ENCODE measurements around the gene ARHGEF11. TPM values are rescaled to one million over a fixed set of nuclear protein-coding genes. Genes with fewer than 3 reads are reported as not detected.

Gene ARHGEF11
- total and polyA plus RNA-seq, 4 donors: 14.2 to 44.1 (median 31.9) TPM

GRCh38 chr1:157085421-157085820, 39.9 kb upstream of the ARHGEF11 start:
- Histone ChIP-seq H3K9me3 (ENCODE audit: control insufficient read depth in 4 of 4, insufficient read depth in 3 of 4, low read length in 3 of 4) (no peaks in the 10 kb centered on the region), H3K27ac (ENCODE audit: low read depth in 1 of 2, low read length in 1 of 2) (no peak overlapping the region), H3K36me3 (ENCODE audit: control insufficient read depth in 4 of 4, insufficient read depth in 4 of 4, low read length in 4 of 4) (no peaks in the 10 kb centered on the region), H3K4me1 (ENCODE audit: control insufficient read depth in 5 of 5, insufficient read depth in 5 of 5, low read length in 5 of 5) (peaks cover 0 to 3% (median 0%) of the 10 kb centered on the region in 5 donors), H3K27me3 (ENCODE audit: control insufficient read depth in 3 of 3, insufficient read depth in 3 of 3, low read length in 2 of 3) (no peaks in the 10 kb centered on the region), H3K9ac (ENCODE audit: insufficient read depth in 1 of 2, low read length in 2 of 2) (no peak overlapping the region), H3K4me3 (no peak overlapping the region)
- no peak for TF ChIP-seq CTCF (IDR thresholded peaks at IDR 0.05; ENCODE audit: control extremely low read depth, extremely low read depth)
- 44 to 64% methylated on average over 5 of the region's 5 CpGs for WGBS, 2 donors
- DNase-seq: no peak
- ATAC-seq (ENCODE audit: insufficient read depth, low FRiP score): no peak

GRCh38 chr1:157084720-157085119, 39.2 kb upstream of the ARHGEF11 start:
- WGBS, 2 donors: 78 to 90% methylated on average over 5 of the region's 5 CpGs
- ATAC-seq (ENCODE audit: insufficient read depth, low FRiP score) (no peak), DNase-seq (no peak)
- no peak overlapping the region for H3K4me3 ChIP-seq
- H3K36me3 ChIP-seq (ENCODE audit: control insufficient read depth in 4 of 4, insufficient read depth in 4 of 4, low read length in 4 of 4): no peaks in the 10 kb centered on the region
- no peak overlapping the region for H3K9ac ChIP-seq (ENCODE audit: insufficient read depth in 1 of 2, low read length in 2 of 2)
- H3K9me3 ChIP-seq (ENCODE audit: control insufficient read depth in 4 of 4, insufficient read depth in 3 of 4, low read length in 3 of 4): no peaks in the 10 kb centered on the region
- H3K27ac ChIP-seq (ENCODE audit: low read depth in 1 of 2, low read length in 1 of 2): no peak overlapping the region
- no peaks in the 10 kb centered on the region for H3K4me1 ChIP-seq (ENCODE audit: control insufficient read depth in 5 of 5, insufficient read depth in 5 of 5, low read length in 5 of 5)
- TF ChIP-seq CTCF (IDR thresholded peaks at IDR 0.05; ENCODE audit: control extremely low read depth, extremely low read depth): no peak
- no peaks in the 10 kb centered on the region for H3K27me3 ChIP-seq (ENCODE audit: control insufficient read depth in 3 of 3, insufficient read depth in 3 of 3, low read length in 2 of 3)

- 82 to 89% methylated on average over 5 of the region's 5 CpGs for WGBS, 2 donors
Measured at GRCh38 chr1:157081707-157082106, 36.2 kb upstream of the ARHGEF11 start.

More at GRCh38 chr1:157081707-157082106, 36.2 kb upstream of the ARHGEF11 start:
- Histone ChIP-seq H3K9me3 (ENCODE audit: control insufficient read depth in 4 of 4, insufficient read depth in 3 of 4, low read length in 3 of 4) (no peaks in the 10 kb centered on the region), H3K36me3 (ENCODE audit: control insufficient read depth in 4 of 4, insufficient read depth in 4 of 4, low read length in 4 of 4) (no peaks in the 10 kb centered on the region), H3K4me1 (ENCODE audit: control insufficient read depth in 5 of 5, insufficient read depth in 5 of 5, low read length in 5 of 5) (no peaks in the 10 kb centered on the region), H3K9ac (ENCODE audit: insufficient read depth in 1 of 2, low read length in 2 of 2) (no peak overlapping the region), H3K27me3 (ENCODE audit: control insufficient read depth in 3 of 3, insufficient read depth in 3 of 3, low read length in 2 of 3) (peaks cover 0 to 5% (median 0%) of the 10 kb centered on the region in 3 donors), H3K4me3 (no peak overlapping the region), H3K27ac (ENCODE audit: low read depth in 1 of 2, low read length in 1 of 2) (no peak overlapping the region)
- no peak for TF ChIP-seq CTCF (IDR thresholded peaks at IDR 0.05; ENCODE audit: control extremely low read depth, extremely low read depth)
- no peak for ATAC-seq (ENCODE audit: insufficient read depth, low FRiP score)
- no peak for DNase-seq

Data from lung (tissue), 12 donors.